ENCODE measurements around the gene SP2.

SP2 gene

DNA sequence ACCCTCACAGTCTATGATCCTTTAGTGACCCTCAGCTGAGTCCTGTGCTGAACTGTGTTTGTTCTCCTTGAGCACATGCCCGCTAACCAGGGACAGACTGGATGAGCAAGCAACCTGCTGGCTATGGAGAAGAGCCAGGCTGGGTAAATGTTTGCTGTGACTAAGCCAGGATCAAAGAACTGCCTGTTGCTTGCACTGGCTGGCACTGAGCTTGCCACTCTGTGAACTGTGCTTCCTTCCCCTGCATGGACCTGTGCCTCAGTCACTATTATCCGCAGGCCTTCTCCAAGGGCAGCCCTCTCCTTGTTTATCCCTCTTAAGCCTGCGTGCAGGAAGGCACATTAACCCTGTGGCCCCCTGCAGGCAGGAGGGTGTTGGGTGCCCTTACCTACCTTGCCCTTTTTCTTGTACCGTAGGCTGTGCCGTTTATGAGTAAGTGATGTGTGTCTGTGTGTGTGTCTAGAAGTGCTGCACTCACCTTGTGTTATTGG is 52.7 kb downstream of the SP2 start:
- DNase-seq (ENCODE audit: low read depth, low spot score), result peak; percentile 6

GRCh38 chr17:47949197-47949759 is 53.2 kb downstream of the SP2 start:
- peak; percentile 94 for DNase-seq (ENCODE audit: low read depth, low spot score)

- DNase-seq (ENCODE audit: low read depth, low spot score), result no peak
Measured at GRCh38 chr17:47949946-47950345, 53.9 kb downstream of the SP2 start.

DNA sequence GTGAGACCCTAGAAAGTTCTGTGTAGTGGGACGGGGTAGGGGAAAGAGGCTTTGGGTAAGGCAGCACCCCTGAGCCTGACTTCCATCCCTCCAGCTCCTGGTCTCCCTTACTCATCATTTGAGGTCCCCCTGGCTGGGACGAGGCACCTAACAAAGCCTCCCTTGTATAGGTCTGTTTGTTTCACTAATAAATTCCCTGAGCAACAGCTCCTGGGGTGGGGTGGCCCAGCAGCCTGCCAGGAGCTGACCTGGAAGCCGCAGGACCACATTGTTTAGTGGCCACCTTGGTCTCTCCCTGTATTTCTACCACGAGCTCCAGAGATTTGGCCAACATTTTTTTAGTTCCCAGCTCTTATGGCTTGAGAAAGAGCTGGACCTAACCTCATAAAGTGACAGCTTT is 54.4 kb downstream of the SP2 start:
- no peak for DNase-seq (ENCODE audit: low read depth, low spot score)

- DNase-seq (ENCODE audit: low read depth, low spot score), result no peak
Measured at GRCh38 chr17:47952171-47953021, 56.4 kb downstream of the SP2 start.

DNA sequence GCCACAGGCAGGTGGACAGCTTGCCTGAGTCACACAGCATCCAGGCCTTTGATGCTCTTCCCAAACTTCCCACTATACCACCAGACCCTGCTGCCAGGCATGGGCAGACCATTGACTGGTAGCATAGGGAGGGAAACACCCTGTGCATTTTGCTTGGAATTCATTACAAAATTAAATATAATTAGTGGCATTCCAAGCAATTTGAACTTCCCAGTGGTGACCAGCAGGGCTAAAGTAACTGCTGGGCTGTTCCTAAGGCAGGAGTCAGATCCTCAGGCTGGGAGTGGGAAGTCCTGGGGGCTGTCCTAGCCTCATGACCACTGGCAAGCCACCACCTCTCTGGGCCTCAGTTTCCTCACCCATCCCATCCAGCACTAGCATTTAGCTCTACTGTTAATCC is 57.9 kb downstream of the SP2 start:
- no peak for DNase-seq (ENCODE audit: low read depth, low spot score)

DNA sequence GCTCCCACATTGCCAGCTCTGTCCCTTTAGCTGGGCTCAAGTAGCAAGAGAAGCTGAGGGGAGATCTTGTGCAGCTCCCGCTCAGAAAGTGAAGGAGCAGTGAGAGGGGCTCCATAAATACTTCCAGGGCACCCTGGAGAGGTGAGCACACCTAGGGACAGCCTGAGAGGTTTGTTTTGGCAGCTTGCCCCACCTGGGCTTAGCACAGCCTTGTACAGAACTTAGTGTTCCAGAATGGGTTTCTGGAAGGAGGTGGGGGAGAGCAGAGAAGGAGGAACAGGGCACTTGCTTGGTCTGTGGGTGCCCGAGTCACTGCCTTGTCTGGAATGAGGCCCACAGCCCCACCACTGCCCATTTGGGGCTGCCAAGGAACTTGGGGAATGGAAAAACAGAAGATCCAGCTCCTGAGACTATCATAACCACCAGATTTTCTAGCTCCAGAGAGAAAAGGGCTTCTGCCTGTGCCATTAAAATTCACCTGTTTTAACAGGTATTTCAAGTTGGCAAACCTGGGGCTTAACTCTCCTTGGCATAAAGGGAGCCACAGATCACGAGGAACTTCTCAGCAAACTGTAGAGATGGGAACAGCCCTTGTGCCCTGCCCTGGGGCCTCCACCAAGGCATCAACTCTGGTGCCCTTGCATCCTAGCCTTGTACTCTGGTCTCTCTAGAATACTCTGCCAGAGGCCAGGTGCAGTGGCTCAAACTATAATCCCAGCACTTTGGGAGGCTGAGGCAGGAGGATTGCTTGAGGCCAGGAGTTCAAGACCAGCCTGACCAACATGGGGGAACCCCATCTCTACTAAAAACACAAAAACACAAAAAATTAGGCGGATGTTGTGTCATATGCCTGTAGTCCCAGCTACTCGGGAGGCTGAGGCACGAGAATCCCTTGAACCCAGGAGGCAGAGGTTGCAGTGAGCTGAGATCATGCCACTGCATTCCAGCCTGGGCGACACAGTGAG is 59.7 kb downstream of the SP2 start:
- DNase-seq (ENCODE audit: low read depth, low spot score), result peak; percentile 26

DNA sequence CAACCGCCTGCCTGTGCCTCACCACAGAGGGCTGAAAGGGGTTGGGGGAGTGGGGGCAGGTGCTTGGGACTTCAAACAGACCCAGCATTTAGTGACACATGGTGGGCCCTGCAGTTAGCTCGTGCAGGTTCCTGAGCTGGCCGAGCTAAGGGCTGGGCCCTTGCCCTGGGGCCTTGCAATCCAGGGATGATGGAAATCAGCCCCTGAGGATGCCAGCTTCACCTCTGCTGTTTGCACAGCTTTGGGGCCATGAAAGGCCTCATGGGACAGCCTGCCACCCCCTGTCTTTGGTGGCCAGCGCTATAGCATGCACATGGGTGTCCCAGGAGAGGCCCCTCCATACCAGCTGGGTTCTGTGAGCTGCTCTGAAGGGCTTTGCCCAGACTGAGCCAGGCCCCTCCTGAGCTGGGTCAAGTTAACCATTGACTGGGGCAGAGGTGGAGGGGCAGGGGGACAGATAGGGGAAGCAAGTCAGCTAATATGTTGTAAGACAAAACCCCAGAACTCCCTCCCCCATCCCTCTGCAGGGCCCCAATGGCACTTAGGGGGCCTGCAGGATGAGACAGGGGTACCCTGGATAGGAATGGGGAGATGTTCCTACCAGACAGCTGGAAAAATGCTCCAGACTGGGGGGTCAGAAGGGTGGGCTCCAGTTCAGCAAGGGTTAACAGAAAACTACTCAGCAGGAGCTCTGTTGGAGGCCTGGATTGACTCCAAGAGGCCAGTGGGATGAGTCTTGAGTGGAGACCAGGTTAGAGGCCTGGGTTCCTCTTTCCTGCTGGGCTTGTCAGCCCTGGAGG is 61.0 kb downstream of the SP2 start:
- DNase-seq (ENCODE audit: low read depth, low spot score), result peak; percentile 11

DNA sequence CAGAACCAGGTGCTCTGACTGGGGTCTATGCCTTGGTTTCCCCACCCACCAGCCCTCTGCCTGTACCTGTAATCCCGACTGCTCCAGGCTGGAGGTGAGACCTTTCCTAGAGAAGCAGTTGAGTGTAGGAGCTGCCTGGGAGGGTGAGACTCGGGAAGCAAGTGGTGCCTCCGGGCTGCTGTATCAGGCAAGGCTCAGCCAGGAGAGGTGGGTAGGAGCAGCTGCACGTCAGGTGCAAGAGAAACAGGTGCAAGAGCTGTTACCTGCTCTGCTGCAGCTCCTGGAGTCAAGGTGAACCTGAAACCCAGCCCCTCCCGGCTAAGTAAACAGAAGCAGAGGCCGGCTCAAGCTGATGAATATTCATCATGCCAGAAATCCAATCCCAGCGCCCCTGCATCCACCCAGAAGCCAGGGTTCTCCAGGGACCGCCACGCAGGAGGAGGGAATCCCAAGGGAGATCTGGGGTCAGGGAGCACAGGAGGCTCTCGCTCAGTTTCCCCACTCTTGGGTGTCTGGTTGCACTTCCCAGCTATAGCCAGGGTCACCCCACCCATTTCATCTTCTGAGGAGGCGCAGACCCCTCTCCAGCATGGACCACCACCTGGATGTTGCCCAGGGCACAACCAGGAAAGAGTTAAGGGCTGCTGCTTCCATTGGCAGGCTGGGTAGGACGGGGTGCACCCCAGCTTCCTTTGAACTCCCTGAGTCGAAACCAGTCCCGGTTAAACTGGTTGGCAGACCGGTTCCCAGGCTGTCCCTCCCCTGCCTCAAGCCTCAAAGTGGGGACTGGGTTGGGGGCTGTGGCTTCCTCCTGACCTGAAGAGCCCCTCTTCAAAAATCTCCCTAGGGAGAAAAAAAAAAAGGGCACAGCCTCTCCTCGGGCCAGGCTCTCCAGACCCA is 61.8 kb downstream of the SP2 start, which contains the start of gene PRR15L:
Gene PRR15L (minus strand): TSS at position 293 of the 900 bp plus-strand sequence. CDS start 4,649 bp downstream, outside the sequence.
- DNase-seq (ENCODE audit: low read depth, low spot score), result no peak

DNA sequence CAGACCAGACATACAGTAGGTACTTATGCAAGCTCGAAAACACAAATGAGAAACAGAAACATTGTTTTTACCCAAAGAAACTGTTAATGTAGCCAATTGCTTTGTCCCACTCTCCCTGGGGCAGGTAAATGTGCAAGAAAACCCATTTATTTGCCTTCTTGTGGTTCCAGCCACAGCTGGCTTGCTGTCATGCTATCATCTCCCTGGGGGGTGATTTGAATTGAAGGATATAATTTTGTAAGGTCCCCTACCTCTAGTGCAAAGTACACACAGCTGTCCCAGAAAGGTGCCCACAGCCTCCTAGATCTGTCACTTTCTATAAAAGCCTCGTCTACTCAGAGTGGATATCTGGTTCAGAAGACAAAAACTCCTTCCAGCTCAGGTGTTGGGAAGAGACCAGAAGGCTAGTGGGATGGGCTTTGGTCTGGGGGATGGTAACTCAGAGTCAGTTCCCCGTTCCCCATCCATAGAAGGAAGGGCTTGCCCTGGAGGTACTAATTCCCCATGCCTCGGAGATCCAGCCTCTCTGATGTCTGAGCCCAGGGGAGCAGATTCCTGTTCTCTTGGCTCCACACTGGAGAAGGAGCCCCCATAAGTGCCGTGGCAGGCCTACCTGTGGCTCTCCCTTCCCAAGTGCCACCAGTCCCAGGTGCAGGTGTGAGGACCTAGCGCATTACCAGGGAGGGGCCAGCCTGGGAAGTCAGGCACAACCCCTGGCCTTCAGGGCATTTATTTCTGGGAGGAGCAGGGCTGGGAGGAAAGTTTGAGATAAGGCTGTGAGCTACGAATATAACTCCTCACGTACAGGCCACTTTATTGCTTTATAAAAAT is 64.0 kb downstream of the SP2 start:
- DNase-seq (ENCODE audit: low read depth, low spot score), result no peak

DNA sequence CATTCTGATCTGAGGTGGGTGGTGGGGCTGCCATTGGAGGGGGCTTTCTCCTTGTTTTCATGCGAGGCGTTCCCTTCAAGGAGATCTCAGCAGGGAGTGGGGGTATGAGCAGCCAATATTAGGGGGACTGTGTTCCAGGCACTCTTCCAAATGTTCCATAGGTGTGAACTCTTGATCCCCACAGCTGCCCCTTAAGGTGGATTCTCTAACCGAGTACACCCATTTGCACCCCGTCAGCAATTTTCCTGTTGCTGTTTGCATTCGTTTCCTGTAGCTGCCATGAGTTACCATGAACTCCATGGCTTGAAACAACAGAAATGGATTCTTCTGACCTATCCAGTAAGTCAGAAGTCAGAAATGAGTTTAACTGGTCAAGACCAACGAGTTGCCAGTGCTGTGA is 65.4 kb downstream of the SP2 start:
- DNase-seq (ENCODE audit: low read depth, low spot score), result no peak

DNA sequence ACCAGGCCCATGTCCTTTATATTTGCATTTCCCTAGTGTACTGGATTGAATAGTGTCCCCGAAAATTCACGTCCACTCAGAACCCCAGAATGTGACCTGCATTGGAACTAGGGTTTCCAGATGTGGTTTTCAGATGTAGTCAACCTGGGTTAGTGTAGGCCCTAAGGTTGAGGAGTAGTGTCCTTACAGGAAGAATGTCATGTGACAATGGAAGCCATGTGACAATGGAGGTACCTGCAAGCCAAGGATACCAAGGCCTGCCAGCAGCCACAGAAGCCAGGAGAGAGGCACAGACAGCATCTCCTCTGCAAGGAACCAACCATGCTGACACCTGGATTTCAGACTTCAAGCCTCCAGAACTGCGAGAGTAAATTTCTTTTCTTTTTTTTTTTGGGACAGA is 66.9 kb downstream of the SP2 start:
- no peak for DNase-seq (ENCODE audit: low read depth, low spot score)

GRCh38 chr17:47964856-47965255 is 68.8 kb downstream of the SP2 start:
- no peak for DNase-seq (ENCODE audit: low read depth, low spot score)

GRCh38 chr17:47966079-47966519 is 70.1 kb downstream of the SP2 start:
- no peak for DNase-seq (ENCODE audit: low read depth, low spot score)

DNA sequence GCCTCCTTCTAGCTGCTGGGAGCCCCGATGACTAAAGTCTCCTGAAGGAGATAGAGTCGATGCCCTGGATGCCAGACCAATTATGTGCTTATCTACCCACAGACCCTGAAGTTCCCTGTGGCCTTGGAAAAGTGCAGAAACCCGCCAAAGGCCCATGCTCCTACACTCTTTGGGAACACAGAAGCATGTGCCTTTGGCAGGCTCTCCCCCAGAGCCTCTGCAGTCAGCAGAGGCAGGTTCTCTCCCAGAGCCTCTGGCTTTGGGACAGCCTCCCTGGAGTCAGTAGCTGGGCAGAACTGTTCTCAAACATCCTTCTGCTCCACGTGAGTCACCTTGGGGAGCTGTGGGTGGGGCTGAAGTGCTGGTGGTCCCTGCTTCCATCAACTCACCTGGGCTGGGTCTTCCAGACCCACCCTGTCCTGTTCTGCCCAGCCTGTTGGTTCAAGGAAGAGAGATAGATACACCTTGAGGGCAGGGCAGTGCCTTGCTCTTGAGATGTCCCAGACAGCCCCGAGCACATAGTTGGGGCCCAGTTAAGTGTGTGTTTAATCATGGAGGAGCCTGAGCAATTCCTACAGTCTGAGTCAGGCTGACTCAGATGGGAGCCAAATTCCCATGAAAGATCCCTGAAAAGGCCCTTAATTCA is 71.7 kb downstream of the SP2 start:
- DNase-seq (ENCODE audit: low read depth, low spot score), result peak; percentile 83

DNA sequence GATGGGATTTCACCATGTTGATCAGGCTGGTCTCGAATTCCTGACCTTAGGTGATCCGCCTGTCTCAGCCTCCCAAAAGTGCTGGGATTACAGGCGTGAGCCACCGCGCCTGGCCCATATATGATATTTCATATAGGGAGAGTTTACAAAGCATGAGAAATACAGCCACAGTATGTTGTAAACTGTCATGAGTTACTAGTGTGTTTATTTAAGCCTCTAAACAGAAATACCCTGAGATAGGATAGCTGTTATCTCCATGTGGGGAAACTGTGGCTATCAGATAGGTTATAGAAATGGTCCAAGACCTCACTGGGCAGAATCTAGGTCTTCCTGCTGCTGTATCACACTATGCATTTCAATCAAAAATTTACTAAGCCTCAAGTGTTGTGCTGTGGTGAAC is 72.8 kb downstream of the SP2 start:
- DNase-seq (ENCODE audit: low read depth, low spot score), result no peak

DNA sequence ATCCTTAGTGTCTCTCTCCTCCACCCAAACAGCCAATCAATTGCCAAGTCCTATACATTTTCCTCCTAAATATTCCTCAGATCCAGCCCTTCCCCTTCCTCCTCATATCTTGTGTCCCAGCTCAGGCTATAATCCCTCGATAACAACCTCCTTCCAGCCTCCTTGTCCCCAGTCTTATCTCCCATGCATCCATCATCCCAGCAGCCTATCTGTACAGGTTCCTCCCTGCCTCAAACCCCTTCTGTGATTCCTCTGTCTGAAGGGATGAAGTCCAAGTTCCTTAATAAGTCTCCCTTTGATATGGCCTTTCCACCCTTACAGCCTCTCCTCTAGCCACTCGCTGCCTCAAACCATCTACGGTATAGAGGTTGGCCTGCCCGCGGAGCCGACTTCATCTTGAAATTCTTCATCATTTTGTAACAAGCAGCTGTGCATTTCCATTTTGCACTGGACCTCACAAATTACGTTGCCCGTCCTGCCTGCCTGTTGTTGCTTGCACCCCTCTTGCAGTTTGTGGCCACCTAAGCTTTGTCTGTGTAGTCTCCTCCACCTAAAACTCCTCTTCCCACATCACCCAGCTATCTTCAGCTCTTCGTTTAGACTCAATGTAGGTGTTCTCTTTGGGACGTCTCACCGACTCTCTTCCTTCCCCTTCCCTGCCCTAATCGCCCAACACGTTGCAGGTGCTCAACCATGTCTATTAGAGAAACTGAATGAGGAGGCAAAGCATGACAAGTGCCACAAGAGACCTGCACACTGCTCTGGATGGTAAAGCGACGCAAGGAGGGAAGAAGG is 74.1 kb downstream of the SP2 start:
- no peak for DNase-seq (ENCODE audit: low read depth, low spot score)
